H1 (cell line): ENCODE results near the gene GALNT18. TPM values are rescaled to one million over a fixed set of nuclear protein-coding genes. Genes with fewer than 3 reads are reported as not detected.

Source experiments
- BCL11A ChIP-seq, 2 experiments: IDR thresholded peaks; one replicate each; pipeline ENCODE4 v1.6.1; 2011; ENCODE audit warnings: low read depth in 2 of 2, low read length in 2 of 2, mild to moderate bottlenecking in 2 of 2
- KDM4A ChIP-seq: IDR thresholded peaks from one replicate; pipeline ENCODE4 v1.7.1; 2012; ENCODE audit warnings: low read depth, mild to moderate bottlenecking, moderate library complexity, low read length, inconsistent platforms; ENCODE audit not compliant: severe bottlenecking
- polyA plus RNA-seq, 7 experiments: library from polyadenylated mRNA; depleted of rRNA in 3 of 7; stranded (reverse) in 5 of 7; unstranded in 2 of 7; fragments of >200 nt in 5 of 7; fragments of 200-250 nt in 2 of 7; gene quantifications; 1 replicate in 5 of 7; 2 replicates in 1 of 7; 4 replicates in 1 of 7; pipeline versions ENCODE4 v1.2.1 to v1.2.3, GENCODE V29; 2011 to 2013; ENCODE audit warnings: missing spikeins in 2 of 7, mixed read lengths in 2 of 7
- total RNA-seq: library from RNA; stranded (reverse); fragmentation: NEBNext Ultra II Directional; extraction: Animal tissue kit (Norgen Biotek cat#: 25700); gene quantifications from 2 replicates; pipeline ENCODE4 v1.2.1, GENCODE V29; 2021

GALNT18 gene
- total and polyA plus RNA-seq, 2 of the 8 experiments (the other 6 are each of a cell fraction or from before 2014, with no cell fraction given): 6.0 to 9.4 TPM

- TF ChIP-seq KDM4A (no peak), BCL11A (IDR thresholded peaks at IDR 0.05; ENCODE audit: low read depth in 2 of 2, low read length in 2 of 2) (no peak)
Measured at GRCh38 chr11:11471201-11471600, 150.6 kb downstream of the GALNT18 start (continued).
